ENCODE data around the gene FNDC4. TPM values are rescaled to one million over a fixed set of nuclear protein-coding genes. Genes with fewer than 3 reads are reported as not detected.
A peak's percentile ranks its signal among the peaks of the same experiment; 100 is the strongest.

Gene FNDC4
- total and polyA plus RNA-seq, 8 donors = 4.4 to 16.6 (median 13.4) TPM

DNA sequence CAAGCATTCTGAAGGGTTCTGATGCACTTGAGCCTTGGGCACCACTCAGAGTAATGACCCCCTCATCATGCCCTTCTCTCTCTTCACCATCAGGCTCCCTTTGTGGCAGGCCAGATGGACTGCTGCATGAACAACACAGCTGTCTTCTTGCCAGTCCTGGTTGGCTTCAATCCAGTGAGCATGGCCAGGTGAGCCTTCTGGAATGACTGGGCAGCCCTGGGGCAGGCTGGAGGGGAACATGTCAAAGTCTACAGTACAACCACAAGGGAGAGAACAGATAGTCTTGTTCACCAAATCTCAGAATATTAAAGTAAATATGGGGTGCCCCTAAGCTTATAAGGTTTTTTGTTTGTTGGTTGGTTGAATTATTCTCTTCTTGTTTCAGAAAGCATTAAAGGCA, 6.0 kb upstream of the FNDC4 start:
- peaks cover 0 to 5% of the 10 kb centered on the region in 2 donors for H3K4me1 ChIP-seq
- no peak overlapping the region for H3K4me3 ChIP-seq
- DNase-seq = no peak
- peaks cover 0 to 37% of the 10 kb centered on the region in 2 donors for H3K27me3 ChIP-seq
- no peak for ATAC-seq
- intact Hi-C loops (cut with DNase I) = no loop called here
- H3K36me3 ChIP-seq = no peaks in the 10 kb centered on the region
- TF ChIP-seq, protein P1, sequence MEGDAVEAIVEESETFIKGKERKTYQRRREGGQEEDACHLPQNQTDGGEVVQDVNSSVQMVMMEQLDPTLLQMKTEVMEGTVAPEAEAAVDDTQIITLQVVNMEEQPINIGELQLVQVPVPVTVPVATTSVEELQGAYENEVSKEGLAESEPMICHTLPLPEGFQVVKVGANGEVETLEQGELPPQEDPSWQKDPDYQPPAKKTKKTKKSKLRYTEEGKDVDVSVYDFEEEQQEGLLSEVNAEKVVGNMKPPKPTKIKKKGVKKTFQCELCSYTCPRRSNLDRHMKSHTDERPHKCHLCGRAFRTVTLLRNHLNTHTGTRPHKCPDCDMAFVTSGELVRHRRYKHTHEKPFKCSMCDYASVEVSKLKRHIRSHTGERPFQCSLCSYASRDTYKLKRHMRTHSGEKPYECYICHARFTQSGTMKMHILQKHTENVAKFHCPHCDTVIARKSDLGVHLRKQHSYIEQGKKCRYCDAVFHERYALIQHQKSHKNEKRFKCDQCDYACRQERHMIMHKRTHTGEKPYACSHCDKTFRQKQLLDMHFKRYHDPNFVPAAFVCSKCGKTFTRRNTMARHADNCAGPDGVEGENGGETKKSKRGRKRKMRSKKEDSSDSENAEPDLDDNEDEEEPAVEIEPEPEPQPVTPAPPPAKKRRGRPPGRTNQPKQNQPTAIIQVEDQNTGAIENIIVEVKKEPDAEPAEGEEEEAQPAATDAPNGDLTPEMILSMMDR (IDR thresholded peaks at IDR 0.05) = no peak
- H3K27ac ChIP-seq = no peak overlapping the region
- H3K9me3 ChIP-seq = no peaks in the 10 kb centered on the region

DNA sequence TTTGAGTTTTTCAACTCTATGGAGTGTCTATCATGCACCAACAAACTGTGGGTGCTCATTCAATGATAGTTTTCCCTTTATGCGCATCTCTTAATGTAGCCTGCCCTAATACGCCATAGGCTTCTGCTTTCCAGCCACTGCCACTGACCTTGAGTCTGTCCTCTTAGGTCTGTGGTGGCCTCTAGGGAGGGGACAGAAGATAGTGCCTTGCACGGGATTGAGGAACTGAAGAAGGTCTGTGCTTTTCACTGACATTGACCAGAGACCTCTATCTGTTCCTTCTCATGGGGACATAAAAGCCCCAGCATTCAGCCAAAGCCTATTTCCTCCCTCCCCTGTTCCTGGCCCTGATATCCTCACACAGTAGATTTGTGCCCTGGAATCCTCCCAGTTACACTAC, 4.0 kb upstream of the FNDC4 start:
- intact Hi-C loops (cut with DNase I) = no loop called here

DNA sequence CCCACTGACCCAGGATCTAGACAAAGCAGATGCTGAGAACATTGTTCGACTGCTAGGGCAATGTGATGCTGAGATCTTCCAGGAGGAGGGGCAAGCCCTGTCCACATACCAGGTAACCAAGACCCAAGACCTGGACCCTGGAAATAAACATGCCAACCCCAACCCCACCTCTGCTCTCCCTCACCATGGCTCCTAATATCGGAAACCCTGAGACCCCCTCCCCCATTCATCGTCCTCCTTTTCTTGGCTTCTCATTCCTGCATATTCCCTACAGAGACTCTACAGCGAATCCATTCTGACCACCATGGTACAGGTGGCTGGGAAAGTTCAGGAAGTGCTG, 2.3 kb upstream of the FNDC4 start:
- Histone ChIP-seq H3K4me1 (peaks cover 0 to 20% of the 10 kb centered on the region in 2 donors), H3K4me3 (no peak overlapping the region), H3K27ac (no peak overlapping the region), H3K9me3 (no peaks in the 10 kb centered on the region), H3K36me3 (no peaks in the 10 kb centered on the region), H3K27me3 (peaks cover 0 to 67% of the 10 kb centered on the region in 2 donors)
- intact Hi-C loops (cut with DNase I) = no loop called here
- no peak for DNase-seq
- ATAC-seq = no peak
- TF ChIP-seq, protein P1 (IDR thresholded peaks at IDR 0.05) = no peak

More for the DNA sequence above, 4.0 kb upstream of the FNDC4 start:
- Histone ChIP-seq H3K4me1 (peaks cover 0 to 20% of the 10 kb centered on the region in 2 donors), H3K4me3 (no peak overlapping the region), H3K27me3 (peaks cover 0 to 58% of the 10 kb centered on the region in 2 donors), H3K9me3 (no peaks in the 10 kb centered on the region), H3K27ac (no peak overlapping the region), H3K36me3 (no peaks in the 10 kb centered on the region)
- TF ChIP-seq, protein P1 (IDR thresholded peaks at IDR 0.05) = no peak
- ATAC-seq (no peak), DNase-seq (no peak)

DNA sequence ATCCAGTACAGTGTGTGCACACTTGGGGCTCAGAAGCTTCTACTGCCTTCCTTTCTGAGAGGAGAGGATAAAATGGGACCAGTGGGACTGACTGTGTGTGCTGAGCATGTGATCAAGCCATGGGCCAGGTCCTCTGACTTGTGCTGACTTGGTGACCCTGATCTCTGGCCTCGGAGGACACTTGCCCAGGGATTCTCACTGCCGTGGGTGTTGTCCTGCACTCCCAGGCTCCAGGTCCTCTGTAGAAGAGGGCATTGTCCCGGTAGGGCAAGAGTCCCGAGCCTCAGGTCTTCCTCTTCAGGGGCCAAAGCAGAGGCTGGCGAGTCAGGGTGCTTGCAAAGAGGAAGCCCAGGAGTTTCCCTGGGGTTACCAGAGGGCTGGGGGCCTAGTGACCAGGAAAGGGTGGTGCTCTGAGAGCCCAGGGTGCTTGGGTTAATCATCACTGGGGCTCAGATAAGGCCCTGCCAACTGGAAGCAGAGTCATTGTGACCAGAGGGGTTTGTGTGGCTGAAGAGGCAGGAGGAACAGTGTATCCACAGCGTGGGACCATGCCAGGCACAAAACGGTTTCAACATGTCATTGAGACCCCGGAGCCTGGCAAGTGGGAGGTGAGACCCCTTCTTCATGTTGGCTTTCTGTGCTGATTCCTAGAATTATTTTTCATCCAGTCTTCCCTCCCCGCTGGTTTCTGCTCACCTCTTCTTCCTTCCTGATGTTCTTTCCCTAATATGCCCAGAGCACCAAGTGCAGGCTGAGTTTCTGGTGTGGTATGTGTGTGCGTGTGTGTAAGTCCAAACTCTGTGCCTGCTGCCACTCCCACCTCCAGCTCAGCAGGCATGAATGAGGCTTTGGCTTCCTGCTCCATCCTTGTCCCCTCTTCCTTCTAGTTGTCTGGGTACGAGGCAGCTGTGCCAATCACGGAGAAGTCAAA, 1.6 kb upstream of the FNDC4 start, which contains the start of gene GCKR:
GCKR (plus strand) TSS at position 483 of the 931 bp plus-strand sequence; CDS start at position 549, 66 bp downstream.
- TF ChIP-seq, protein P1 (IDR thresholded peaks at IDR 0.05) = no peak
- Histone ChIP-seq H3K27me3 (peaks cover 0 to 67% of the 10 kb centered on the region in 2 donors), H3K36me3 (no peaks in the 10 kb centered on the region), H3K4me1 (peaks cover 0 to 20% of the 10 kb centered on the region in 2 donors), H3K27ac (no peak within 1 kb of the TSS), H3K4me3 (no peak within 1 kb of the TSS), H3K9me3 (no peaks in the 10 kb centered on the region)
- ATAC-seq (peak; percentile 25), DNase-seq (peak in 1 of 4 donors; percentile 29)
- intact Hi-C loops (cut with DNase I) = no loop called here

DNA sequence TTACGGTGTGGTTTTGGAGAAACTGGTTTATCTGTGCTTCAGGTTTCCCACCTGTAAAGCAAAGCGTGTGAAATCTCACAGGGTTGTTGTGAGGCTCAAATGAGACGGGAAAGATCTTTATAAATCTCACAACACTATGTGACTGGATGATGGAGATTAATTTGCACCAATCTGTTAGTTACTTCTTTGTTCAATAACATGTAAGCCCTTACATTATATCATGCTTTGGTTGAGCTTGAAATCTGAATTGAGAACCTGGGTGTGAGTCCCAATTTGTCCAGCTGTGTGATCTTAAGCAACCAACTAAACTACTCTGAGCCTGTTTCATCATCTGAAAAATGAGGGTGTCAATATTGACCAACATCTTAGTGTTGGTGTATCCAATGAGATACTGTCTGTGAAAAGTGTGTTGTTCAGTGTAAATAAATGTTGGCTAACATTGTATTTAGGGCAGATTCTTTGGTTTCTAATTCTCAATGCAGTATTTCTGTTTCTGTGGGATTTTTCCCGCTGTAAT, 898 bp upstream of the FNDC4 start:
- Histone ChIP-seq H3K9me3 (no peaks in the 10 kb centered on the region), H3K27me3 (peaks cover 0 to 67% of the 10 kb centered on the region in 2 donors), H3K4me1 (peaks cover 0 to 20% of the 10 kb centered on the region in 2 donors), H3K27ac (no peak overlapping the region), H3K4me3 (no peak overlapping the region), H3K36me3 (no peaks in the 10 kb centered on the region)
- TF ChIP-seq, protein P1 (IDR thresholded peaks at IDR 0.05) = no peak
- DNase-seq = no peak
- no peak for ATAC-seq
- intact Hi-C loops (cut with DNase I) = no loop called here

Data from left lung (tissue), 10 donors.